GM18526 (cell line): ENCODE data around the gene PALM2AKAP2.

Experiments
- POLR2A ChIP-seq: IDR thresholded peaks from 3 replicates; pipeline ENCODE4 v1.6.1; 2011; ENCODE audit not compliant: insufficient read length; ENCODE audit errors: extremely low read depth

PALM2AKAP2 gene

GRCh38 chr9:109766351-109766750, 13.6 kb upstream of the PALM2AKAP2 start:
- no peak for TF ChIP-seq POLR2A

DNA sequence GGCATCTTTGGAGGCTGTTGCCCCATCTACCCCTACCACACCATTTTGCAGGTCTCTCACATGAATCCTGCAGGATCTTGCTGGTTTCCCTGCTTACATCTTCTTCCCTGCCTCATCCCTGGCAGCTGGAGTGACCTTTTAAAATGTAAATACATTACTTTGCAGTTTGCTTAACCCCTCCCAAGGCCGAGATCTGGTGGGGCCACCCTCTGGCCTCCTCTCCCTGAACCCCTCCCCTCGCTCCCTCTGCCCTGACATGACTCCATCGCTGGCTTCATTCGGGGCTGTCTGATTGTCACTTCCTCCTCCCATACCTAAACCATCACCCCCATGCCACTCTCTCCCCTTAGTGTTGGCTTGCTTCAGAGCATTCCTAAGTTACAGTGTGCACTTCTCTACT, 12.6 kb upstream of the PALM2AKAP2 start:
- TF ChIP-seq POLR2A, result no peak

- TF ChIP-seq POLR2A, result no peak
Observed at GRCh38 chr9:109767814-109768213, 12.2 kb upstream of the PALM2AKAP2 start.

GRCh38 chr9:109769250-109769649, 10.7 kb upstream of the PALM2AKAP2 start:
- no peak for TF ChIP-seq POLR2A

DNA sequence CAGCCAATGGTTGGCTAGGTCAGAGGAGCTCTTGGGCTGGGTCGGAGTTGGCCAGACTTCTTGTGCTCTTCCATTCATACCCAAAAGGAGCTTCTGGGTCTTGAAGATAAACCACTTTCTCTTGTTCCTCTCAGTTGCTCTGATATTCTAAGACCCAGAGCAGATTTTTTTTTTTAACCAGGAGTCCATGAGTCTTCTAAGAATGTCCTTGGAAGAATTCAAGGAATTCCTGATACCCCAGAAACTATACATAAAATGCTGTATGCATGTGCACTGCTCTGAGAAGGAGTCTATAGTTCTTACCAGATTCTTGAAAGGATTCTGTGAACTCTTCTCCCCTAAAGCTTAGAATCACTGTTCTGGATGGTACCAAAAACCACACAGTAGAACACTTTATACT, 9.9 kb upstream of the PALM2AKAP2 start:
- no peak for TF ChIP-seq POLR2A

DNA sequence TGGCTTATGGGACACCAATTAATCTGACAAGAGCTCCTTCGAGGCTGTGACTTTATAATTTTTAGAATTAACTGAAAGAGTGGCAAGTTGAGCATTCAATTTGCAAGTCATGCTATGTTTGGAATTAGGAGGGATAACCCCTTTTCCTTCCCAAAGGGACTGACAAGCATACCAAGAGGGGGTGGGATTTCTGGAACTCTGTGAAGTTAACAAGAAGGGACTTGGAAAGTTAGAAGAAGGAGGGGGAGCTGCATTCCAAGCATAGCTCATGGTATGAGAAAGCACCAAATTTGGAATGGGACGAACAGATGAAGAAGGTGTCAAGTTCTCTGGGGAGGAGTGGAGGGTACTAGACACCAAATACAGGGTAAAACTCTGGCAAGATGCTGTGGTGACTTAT, 8.9 kb upstream of the PALM2AKAP2 start:
- TF ChIP-seq POLR2A, result no peak

DNA sequence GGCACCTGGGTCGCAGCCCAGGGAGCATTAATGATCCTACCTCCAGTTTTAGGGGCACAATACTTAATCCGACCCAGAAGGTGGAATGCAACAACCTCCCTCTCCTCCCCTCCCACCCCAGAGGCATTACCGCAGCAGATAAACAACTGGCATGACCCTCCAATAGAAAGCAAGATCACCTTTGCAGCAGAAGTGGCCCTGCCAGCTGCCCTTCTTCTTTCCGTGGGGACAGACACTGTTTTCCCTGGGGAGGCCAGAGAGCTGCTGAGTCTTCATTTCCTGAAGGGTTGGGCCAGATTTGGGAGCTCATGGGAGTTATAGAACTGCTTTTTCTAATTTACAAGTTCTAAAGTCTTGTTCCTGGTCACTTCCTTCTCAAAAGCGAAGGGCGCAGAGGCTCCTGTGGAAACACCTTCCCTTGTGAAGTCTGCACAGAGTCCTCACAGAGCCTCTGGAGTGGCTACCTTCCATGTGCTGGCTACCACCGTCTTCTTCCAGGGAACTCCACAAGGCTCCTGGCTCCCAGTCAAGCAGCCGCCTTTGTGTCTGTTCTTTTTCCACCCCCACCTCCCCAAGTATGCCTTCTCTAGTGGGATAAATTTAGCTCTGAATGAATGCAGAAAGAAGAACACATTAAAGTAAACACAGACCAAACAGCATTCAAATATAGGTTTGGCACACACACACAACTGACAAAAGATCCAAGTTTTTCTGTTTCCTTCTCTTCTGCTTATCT, 8.0 kb upstream of the PALM2AKAP2 start:
- no peak for TF ChIP-seq POLR2A

DNA sequence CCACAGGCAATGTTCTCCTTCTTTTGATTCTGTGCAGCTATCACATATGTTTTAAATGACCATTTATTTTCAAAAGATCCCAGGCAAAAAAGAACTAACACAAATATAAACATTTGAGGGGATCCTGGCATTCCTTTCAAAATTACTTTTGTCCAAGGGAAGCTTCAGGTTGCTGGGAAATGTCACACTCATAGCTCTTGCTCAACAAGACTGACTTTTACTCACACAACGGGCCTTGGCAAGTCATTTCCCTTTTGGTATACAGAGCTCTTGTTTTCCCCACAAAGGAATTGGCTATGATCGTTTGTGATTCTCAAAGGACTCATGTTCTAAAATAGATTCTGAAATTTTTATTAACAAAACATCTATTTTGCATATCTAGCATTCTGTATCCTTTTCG, 4.5 kb upstream of the PALM2AKAP2 start:
- no peak for TF ChIP-seq POLR2A

DNA sequence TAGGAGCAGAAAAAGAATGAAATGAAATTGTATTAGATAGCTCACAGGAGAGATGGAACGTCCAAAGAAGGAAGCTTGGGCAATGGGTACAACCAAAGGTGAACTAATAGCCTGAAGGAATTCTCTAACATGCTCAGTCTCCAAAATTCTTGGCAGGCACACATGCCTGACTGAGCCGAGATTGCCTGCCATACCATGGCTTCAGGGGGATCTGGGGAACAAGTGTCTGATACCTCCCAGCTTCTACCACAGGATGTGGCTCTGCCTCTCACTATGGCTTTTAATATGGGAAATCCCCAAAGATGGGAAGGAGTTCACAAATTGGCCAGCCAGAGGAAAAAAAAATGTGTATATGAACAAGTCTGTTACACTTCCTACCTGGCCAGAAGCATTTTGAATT, 3.6 kb upstream of the PALM2AKAP2 start:
- TF ChIP-seq POLR2A, result no peak

DNA sequence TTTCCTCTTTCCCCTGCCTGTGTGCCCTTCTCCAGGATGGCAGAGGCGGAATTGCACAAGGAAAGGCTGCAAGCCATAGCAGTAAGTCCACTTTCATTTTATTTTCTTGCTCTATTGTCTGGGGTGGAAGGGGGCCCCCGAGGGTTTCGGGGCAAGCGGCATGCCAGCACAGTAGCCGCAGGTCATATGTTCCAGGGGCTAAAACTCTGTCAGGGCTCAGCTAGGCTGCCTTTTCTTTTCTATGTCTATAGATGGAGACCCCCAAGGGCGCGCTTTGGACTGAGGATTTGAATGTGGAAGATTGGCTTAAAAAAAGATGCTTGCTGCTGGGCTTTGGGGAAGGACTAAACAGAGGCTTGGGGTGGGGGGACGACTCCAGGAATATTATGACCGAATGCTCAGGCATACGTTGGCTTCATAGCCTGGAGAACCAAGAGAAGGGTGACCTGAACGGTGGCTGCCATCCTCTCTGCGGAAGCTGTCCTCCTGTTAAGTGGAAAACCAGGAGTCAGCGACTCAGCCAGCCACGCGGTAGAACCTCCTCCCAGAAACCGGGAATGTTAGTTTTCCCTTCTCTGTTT, 545 bp downstream of the PALM2AKAP2 start:
- TF ChIP-seq POLR2A, result no peak

DNA sequence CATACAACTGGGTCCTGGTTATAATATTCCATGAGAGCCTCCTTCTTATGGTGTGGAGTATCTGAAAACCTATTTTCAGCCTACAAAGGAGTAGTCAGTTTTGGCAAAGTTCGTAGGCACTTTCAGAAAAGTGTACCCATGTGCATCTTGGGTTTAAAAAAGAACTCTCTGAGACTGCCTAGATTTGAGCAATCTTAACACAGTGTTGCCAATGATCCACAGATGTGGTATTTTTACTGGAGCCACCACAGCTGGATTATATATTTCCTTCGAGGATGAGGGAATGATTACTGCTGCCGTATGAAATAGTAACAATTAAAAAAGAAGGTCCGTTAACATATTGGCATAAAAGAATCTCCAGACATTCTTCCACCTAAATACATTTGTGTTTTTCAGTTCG, 1.1 kb downstream of the PALM2AKAP2 start:
- TF ChIP-seq POLR2A, result no peak

GRCh38 chr9:109781541-109782197, 1.7 kb downstream of the PALM2AKAP2 start:
- TF ChIP-seq POLR2A, result no peak

DNA sequence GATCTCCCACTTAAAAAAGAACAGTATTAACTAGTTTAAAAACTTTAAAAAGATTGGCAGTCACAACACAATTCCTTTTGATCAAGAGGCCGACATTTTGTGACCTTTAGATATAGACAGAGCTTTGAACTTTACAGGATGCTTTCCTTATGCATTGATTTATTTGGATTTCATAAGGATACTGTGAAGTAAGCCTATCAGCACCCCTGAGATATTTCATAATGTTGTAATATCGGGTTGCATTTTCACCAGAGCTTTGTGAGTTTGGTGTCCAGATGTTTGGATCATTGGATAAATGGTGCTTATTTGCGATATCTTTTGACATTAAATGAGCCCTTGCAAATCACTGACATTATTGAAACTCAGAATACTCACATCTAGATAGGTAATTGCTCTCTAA, 7.7 kb downstream of the PALM2AKAP2 start:
- no peak for TF ChIP-seq POLR2A

- TF ChIP-seq POLR2A, result no peak
Observed at GRCh38 chr9:109789556-109789955, 9.6 kb downstream of the PALM2AKAP2 start.

DNA sequence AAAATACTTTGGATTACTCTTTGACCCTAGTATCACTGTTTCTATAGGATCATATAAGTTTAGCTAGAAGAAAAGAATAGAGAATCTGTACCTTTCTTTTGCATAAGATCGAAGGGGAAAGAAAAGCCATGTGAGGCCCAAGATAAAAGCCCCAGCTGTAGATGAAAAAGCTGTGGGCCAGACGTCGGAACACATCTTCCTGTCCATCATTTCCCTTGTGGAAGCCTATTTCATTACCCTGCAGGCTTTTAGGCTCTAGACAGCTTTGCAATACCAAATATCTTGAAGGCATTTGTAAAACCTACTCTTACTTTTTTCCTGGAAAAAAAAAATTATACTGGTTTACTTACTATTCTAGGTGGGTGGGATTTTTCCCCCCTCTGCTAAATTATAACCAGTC, 10.0 kb downstream of the PALM2AKAP2 start:
- no peak for TF ChIP-seq POLR2A

- TF ChIP-seq POLR2A, result no peak
Observed at GRCh38 chr9:109791003-109791677, 11.1 kb downstream of the PALM2AKAP2 start.
